Measurements from ENCODE around the gene NDUFS2.
"Not testable (repeated sequence)": the region's sequence is repeated elsewhere in the genome, so short reads cannot be mapped to it uniquely, and the experiment has no call there.

Gene NDUFS2

DNA sequence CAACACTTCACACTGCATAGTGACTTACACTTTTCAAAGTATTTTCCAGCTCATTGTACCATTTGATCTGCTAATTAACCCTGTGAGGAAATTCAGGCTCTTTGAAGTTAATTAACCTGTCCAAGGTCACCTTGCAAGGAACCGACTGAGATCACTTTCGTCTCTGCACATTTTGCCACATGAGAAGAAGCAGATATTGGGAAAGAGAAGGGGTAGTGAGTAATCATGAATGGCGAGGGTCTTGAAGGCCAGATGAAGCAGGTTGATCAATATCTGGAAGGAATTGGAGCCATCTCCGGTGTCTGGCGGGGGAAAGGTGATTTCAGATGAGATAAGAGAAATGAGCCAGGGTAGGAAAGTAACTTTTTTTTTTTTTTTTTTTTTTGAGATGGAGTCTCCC lies 17.8 kb downstream of the NDUFS2 start:
- H4K12ac ChIP-seq (ENCODE audit: low read depth, low read length), result no peak overlapping the region
- H3K4ac ChIP-seq (ENCODE audit: low read depth, low read length), result no peak overlapping the region
- H4K91ac ChIP-seq (ENCODE audit: low read depth, low read length), result no peak overlapping the region
- H3K4me3 ChIP-seq (ENCODE audit: low read depth, low read length), result no peak overlapping the region
- no peaks in the 10 kb centered on the region for H3K9me3 ChIP-seq (ENCODE audit: insufficient read depth, low read depth, low read length)
- H2BK12ac ChIP-seq (ENCODE audit: low read length), result no peak overlapping the region
- no peak overlapping the region for H3K23ac ChIP-seq (ENCODE audit: low read length)
- no peak overlapping the region for H2AK5ac ChIP-seq (ENCODE audit: low read length)
- H3K4me1 ChIP-seq (ENCODE audit: control insufficient read depth in 1 of 2, insufficient read depth in 2 of 2, low read length in 2 of 2), result peaks cover 29 to 30% of the 10 kb centered on the region in 2 experiments
- H3K4me2 ChIP-seq (ENCODE audit: low read length), result no peak overlapping the region
- H3K18ac ChIP-seq (ENCODE audit: low read length), result no peak overlapping the region
- H3K79me2 ChIP-seq (ENCODE audit: control insufficient read depth, insufficient read depth, low read length, poor library complexity), result no peaks in the 10 kb centered on the region
- no peak for DNase-seq
- H2BK5ac ChIP-seq (ENCODE audit: low read depth, low read length, poor library complexity), result no peak overlapping the region
- peaks cover 3% of the 10 kb centered on the region in 2 experiments for H3K36me3 ChIP-seq (ENCODE audit: control insufficient read depth in 1 of 2, insufficient read depth in 2 of 2, low read length in 2 of 2)
- H3K27me3 ChIP-seq (ENCODE audit: insufficient read depth, low read length), result no peaks in the 10 kb centered on the region
- WGBS (ENCODE audit: extremely low coverage, insufficient coverage, insufficient read length), result no CpG with 5 or more reads among the region's 5 CpGs
- no peak overlapping the region for H3K14ac ChIP-seq (ENCODE audit: low read length)
- H3K9ac ChIP-seq (ENCODE audit: low read length), result no peak overlapping the region
- H4K8ac ChIP-seq (ENCODE audit: low read depth, low read length), result no peak overlapping the region
- peaks cover 26% of the 10 kb centered on the region for H3K79me1 ChIP-seq (ENCODE audit: low read length)
- H3K27ac ChIP-seq (ENCODE audit: low read depth, low read length), result no peak overlapping the region
- no peak overlapping the region for H2BK120ac ChIP-seq (ENCODE audit: insufficient read depth, low read length, poor library complexity)
- no peak overlapping the region for H2AFZ ChIP-seq (ENCODE audit: insufficient read depth, low read length, poor library complexity)

DNA sequence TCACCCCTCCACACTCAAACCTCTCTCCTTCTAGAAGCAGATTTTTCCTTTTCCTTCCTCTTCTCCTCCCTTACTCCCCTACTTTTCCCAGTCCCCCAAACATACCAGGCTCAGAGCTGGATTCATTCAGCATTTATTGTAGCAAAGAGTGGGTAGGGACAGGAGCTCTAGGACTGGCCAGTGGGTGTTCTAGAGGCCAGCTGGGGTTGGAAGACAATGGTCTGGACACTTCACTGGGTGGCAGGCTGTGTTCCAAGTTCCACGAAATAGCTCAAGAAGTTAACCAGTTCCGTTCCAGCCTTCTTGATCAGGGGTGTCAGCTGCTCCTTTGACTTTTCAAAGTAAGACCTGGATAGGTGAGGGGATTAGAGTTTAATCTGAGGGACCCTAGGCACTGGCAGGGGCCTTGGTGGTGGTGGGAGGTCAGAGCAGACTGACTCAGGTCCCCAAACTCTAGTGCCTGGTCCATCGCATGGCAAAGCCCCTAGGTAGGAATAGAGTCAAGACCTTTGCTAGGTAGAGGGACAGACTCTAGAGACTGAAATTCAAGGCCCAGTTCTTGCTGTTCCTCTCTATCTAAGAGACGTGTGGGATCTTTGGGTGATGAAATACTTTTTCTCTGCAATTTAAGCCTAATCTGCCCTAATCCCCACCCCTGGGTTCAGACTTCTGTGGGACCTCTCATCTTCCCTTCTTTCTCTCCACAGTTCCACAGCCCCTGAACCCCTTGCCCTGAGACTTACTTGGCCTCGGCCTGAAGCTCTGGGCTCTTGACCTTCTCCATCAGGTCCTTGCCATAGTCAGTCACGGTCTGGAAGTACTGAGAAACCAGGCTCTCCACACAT lies 20.2 kb downstream of the NDUFS2 start:
- H3K79me2 ChIP-seq (ENCODE audit: control insufficient read depth, insufficient read depth, low read length, poor library complexity), result peaks cover 5% of the 10 kb centered on the region
- no CpG with 5 or more reads among the region's 6 CpGs for WGBS (ENCODE audit: extremely low coverage, insufficient coverage, insufficient read length)
- peak overlapping the region; percentile 43 for H2BK5ac ChIP-seq (ENCODE audit: low read depth, low read length, poor library complexity)
- no peak overlapping the region for H3K14ac ChIP-seq (ENCODE audit: low read length)
- no peak overlapping the region for H3K4me2 ChIP-seq (ENCODE audit: low read length)
- H2AK5ac ChIP-seq (ENCODE audit: low read length), result no peak overlapping the region
- H4K8ac ChIP-seq (ENCODE audit: low read depth, low read length), result no peak overlapping the region
- peaks cover 33 to 36% of the 10 kb centered on the region in 2 experiments for H3K4me1 ChIP-seq (ENCODE audit: control insufficient read depth in 1 of 2, insufficient read depth in 2 of 2, low read length in 2 of 2)
- H3K9me3 ChIP-seq (ENCODE audit: insufficient read depth, low read depth, low read length), result no peaks in the 10 kb centered on the region
- no peak overlapping the region for H2BK120ac ChIP-seq (ENCODE audit: insufficient read depth, low read length, poor library complexity)
- no peak overlapping the region for H3K9ac ChIP-seq (ENCODE audit: low read length)
- H3K4ac ChIP-seq (ENCODE audit: low read depth, low read length), result no peak overlapping the region
- no peak overlapping the region for H3K23ac ChIP-seq (ENCODE audit: low read length)
- peak overlapping the region; percentile 43 for H4K91ac ChIP-seq (ENCODE audit: low read depth, low read length)
- H2AFZ ChIP-seq (ENCODE audit: insufficient read depth, low read length, poor library complexity), result no peak overlapping the region
- no peaks in the 10 kb centered on the region for H3K36me3 ChIP-seq (ENCODE audit: control insufficient read depth in 1 of 2, insufficient read depth in 2 of 2, low read length in 2 of 2)
- peak overlapping the region; percentile 77 for H2BK12ac ChIP-seq (ENCODE audit: low read length)
- DNase-seq, result no peak
- H3K4me3 ChIP-seq (ENCODE audit: low read depth, low read length), result no peak overlapping the region
- no peak overlapping the region for H3K27ac ChIP-seq (ENCODE audit: low read depth, low read length)
- peaks cover 34% of the 10 kb centered on the region for H3K79me1 ChIP-seq (ENCODE audit: low read length)
- no peaks in the 10 kb centered on the region for H3K27me3 ChIP-seq (ENCODE audit: insufficient read depth, low read length)
- no peak overlapping the region for H3K18ac ChIP-seq (ENCODE audit: low read length)
- H4K12ac ChIP-seq (ENCODE audit: low read depth, low read length), result no peak overlapping the region

DNA sequence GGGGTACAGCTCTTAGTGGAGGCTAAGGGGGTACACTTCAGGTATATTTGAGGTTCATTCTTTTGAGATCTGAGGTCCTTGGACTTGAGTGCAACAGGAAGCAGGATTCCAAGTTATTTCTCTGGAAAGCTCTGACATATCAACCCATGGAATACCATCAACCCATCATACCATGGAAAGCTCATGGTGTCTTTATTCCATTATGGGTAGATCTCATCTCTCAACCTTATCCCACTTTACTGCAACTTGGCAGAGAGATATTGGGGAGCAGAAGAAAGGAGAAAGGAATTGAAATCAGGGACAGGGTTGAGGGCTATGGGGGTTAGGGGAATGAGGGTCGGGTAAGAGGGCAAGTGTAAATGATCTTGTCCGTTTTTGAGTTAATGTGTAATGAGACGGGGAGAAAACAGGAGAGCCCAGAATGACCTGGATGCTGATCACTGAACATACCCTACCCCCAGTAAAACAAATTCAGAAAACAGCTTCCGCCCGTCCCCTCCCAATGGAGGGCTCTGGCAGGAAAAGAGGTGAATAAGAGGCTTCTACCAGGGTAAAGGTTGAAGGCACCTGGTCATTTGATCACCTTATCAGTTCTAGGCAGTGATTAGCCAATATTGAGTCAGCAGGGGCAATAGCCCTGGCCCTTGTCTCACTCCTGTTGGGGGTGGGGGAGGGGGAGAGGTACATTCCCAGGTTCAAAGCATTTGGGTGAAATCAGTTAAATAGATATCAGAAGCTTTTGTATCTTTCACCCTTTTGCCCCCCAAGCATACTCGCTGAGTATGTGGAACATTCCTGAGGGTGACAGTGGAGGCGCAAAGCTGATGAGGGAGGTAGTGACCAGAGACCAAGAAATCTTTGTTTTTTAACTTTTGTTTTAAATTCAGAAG lies 21.9 kb downstream of the NDUFS2 start:
- Histone ChIP-seq H3K4me3 (ENCODE audit: low read depth, low read length) (no peak overlapping the region), H4K12ac (ENCODE audit: low read depth, low read length) (no peak overlapping the region), H3K4ac (ENCODE audit: low read depth, low read length) (no peak overlapping the region), H3K4me1 (ENCODE audit: control insufficient read depth in 1 of 2, insufficient read depth in 2 of 2, low read length in 2 of 2) (peaks cover 34 to 36% of the 10 kb centered on the region in 2 experiments), H3K9me3 (ENCODE audit: insufficient read depth, low read depth, low read length) (no peaks in the 10 kb centered on the region), H3K36me3 (ENCODE audit: control insufficient read depth in 1 of 2, insufficient read depth in 2 of 2, low read length in 2 of 2) (peaks cover 4 to 10% of the 10 kb centered on the region in 2 experiments), H3K27me3 (ENCODE audit: insufficient read depth, low read length) (no peaks in the 10 kb centered on the region), H2BK120ac (ENCODE audit: insufficient read depth, low read length, poor library complexity) (peak overlapping the region; percentile 46), H3K9ac (ENCODE audit: low read length) (no peak overlapping the region), H2AK5ac (ENCODE audit: low read length) (no peak overlapping the region), H4K91ac (ENCODE audit: low read depth, low read length) (peak overlapping the region; percentile 48), H2BK12ac (ENCODE audit: low read length) (peak overlapping the region; percentile 68), H3K79me1 (ENCODE audit: low read length) (peaks cover 30% of the 10 kb centered on the region), H3K23ac (ENCODE audit: low read length) (no peak overlapping the region), H4K8ac (ENCODE audit: low read depth, low read length) (no peak overlapping the region), H2AFZ (ENCODE audit: insufficient read depth, low read length, poor library complexity) (no peak overlapping the region), H3K14ac (ENCODE audit: low read length) (no peak overlapping the region), H3K27ac (ENCODE audit: low read depth, low read length) (no peak overlapping the region), H3K79me2 (ENCODE audit: control insufficient read depth, insufficient read depth, low read length, poor library complexity) (peaks cover 5% of the 10 kb centered on the region), H3K18ac (ENCODE audit: low read length) (no peak overlapping the region), H3K4me2 (ENCODE audit: low read length) (no peak overlapping the region), H2BK5ac (ENCODE audit: low read depth, low read length, poor library complexity) (no peak overlapping the region)
- 100% methylated on average over 3 of the region's 7 CpGs for WGBS (ENCODE audit: extremely low coverage, insufficient coverage, insufficient read length)
- no peak for DNase-seq

DNA sequence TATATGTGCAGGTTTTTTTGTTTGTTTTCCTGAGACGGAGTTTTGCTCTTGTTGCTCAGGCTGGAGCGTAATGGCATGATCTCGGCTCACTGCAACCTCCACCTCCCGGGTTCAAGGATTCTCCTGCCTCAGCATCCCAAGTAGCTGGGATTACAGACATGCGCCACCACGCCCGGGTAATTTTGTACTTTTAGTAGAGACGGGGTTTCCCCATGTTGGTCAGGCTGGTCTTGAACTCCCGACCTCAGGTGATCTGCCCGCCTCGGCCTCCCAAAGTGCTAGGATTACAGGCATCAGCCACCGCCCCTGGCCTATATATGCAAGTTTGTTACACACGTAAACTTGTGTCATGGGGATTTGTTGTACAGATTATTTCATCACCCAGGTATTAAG lies 22.5 kb downstream of the NDUFS2 start:
- not testable (repeated sequence) for H3K27me3 ChIP-seq (ENCODE audit: insufficient read depth, low read length); H3K4me2 ChIP-seq (ENCODE audit: low read length); H2AK5ac ChIP-seq (ENCODE audit: low read length); H2AFZ ChIP-seq (ENCODE audit: insufficient read depth, low read length, poor library complexity); H3K4me3 ChIP-seq (ENCODE audit: low read depth, low read length); H3K18ac ChIP-seq (ENCODE audit: low read length); DNase-seq; H3K23ac ChIP-seq (ENCODE audit: low read length); H2BK12ac ChIP-seq (ENCODE audit: low read length); H3K79me2 ChIP-seq (ENCODE audit: control insufficient read depth, insufficient read depth, low read length, poor library complexity); H3K14ac ChIP-seq (ENCODE audit: low read length); H3K9ac ChIP-seq (ENCODE audit: low read length); H4K12ac ChIP-seq (ENCODE audit: low read depth, low read length); H2BK120ac ChIP-seq (ENCODE audit: insufficient read depth, low read length, poor library complexity); H2BK5ac ChIP-seq (ENCODE audit: low read depth, low read length, poor library complexity); H4K91ac ChIP-seq (ENCODE audit: low read depth, low read length); H4K8ac ChIP-seq (ENCODE audit: low read depth, low read length); H3K4ac ChIP-seq (ENCODE audit: low read depth, low read length); H3K27ac ChIP-seq (ENCODE audit: low read depth, low read length); H3K9me3 ChIP-seq (ENCODE audit: insufficient read depth, low read depth, low read length)
- WGBS (ENCODE audit: extremely low coverage, insufficient coverage, insufficient read length), result no CpG with 5 or more reads among the region's 13 CpGs
- H3K36me3 ChIP-seq (ENCODE audit: control insufficient read depth in 1 of 2, insufficient read depth in 2 of 2, low read length in 2 of 2), result peaks cover 7 to 16% of the 10 kb centered on the region in 2 experiments
- H3K4me1 ChIP-seq (ENCODE audit: control insufficient read depth in 1 of 2, insufficient read depth in 2 of 2, low read length in 2 of 2), result peaks cover 28 to 31% of the 10 kb centered on the region in 2 experiments
- peaks cover 27% of the 10 kb centered on the region for H3K79me1 ChIP-seq (ENCODE audit: low read length)
